NCI-H187 treated with DMSO at 0.1 percent for 48 hours (cell line): ENCODE measurements around the gene MAN2B2.

Source experiments
- DNase-seq: peaks from one replicate; lab custom pipeline; 2025; lab: John Stamatoyannopoulos, UW

Gene MAN2B2

GRCh38 chr4:6546681-6547447, 28.1 kb upstream of the MAN2B2 start:
- peak; percentile 33 for DNase-seq

- DNase-seq: no peak
These were observed 26.6 kb upstream of the MAN2B2 start for GRCh38 chr4:6548201-6548881.

DNA sequence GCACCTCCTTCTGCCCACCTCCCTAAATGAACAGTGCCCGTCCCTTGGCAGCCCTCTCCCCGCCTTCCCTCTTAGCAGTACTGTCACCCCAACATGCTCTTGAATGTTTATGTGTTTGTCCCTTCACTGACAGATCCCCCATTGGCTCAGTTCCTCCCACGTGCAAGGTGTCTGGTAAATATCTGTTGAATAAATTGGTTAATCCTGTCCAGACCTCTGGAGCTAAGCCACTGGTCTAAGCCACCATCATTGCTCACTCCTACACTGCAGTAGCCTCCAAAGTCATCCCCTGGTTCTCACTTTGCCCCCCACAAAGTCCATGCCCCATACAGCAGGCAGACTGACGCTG, 26.1 kb upstream of the MAN2B2 start:
- DNase-seq: no peak

GRCh38 chr4:6549445-6549844, 25.5 kb upstream of the MAN2B2 start:
- DNase-seq: no peak

DNA sequence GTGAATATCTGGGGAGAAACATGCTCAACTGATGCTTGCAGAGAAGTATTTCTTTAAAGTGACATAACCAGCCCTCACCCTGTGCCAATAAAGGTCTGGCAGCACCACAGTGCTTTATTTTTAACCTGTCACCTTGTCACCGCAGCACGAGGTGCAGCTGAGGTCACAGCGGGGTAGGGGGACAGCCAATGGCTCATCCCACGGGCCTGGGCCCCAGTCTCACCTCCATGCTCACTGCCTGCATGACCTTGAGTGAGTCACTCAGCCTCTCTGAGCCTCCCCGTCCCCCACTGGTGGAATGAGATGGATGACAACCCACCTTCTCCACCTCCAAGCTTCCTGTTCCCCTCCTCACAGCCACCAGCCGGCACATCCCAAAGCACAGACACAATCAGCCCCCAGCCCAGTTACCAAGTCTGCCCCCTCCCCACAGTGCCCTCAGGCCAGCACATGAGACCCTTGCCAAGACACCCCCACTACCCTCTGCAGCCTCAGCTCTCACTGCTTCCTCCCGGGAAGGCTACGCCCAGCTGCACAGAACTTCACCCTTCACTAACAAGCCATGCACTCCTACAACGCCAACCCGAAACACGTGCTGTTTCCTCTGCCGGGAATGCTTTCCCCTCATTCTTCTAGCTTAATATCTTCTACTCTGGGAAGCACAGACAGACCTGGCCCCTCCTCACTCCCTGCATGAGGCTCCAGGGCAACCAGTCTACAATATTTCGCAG, 24.9 kb upstream of the MAN2B2 start:
- no peak for DNase-seq

DNA sequence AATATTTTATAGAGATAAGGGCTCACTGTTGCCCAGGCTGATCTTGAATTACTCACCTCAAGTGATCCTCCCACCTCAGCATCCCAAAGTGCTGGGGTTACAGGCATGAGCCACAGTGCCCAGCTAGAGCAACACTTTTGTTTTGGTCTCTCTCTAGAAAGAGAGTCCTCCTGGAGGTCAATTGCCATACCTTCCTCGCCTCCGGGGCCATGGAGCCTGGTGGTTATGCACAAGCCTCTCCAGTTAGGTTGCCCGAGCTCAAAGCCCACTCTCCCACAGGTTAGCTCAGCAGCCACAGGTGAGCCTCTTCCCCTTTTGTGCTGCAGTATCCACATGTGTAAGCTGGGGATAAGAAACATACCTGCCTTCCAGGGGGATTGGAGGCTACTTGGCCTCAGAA, 24.2 kb upstream of the MAN2B2 start:
- no peak for DNase-seq

DNA sequence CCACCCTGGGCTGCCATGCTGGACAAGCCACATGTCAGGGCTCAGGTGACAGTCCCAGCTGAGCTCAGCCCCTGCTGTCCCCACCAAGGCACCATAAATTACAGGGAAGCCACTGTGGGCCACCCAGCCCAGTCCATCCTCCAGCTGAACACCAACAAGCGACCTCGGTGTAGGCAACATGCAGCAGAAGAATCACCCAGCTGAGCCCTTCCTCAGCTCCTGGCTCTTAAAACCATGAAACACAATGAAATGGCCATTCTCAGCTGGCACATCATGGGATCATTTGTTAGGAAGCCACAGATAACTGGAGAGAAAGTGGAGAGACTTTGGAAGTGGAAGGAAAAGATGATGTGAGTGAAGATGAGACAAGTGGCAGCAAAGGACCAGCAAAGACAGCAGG, 23.3 kb upstream of the MAN2B2 start:
- no peak for DNase-seq

- DNase-seq: no peak
These were observed 19.5 kb upstream of the MAN2B2 start for GRCh38 chr4:6555519-6555918.

DNA sequence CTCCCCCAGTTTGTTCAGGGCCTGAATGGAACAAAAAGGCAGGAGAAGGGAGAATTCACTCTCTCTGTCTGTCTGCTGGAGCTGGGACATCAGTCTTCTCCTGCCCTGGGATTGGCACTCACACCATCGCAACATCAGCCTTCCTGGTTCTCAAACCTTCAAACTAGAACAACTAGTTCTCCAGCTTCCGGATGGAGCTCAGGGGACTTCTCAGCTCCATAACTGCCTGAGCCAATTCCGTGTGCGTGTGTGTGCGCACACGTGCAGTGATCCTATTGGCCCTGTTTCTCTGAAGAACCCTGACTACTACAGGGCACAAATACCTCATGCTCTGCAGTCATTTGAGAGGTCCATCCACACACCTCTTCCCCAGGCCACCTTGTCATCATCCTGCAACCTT, 18.7 kb upstream of the MAN2B2 start:
- DNase-seq: no peak

DNA sequence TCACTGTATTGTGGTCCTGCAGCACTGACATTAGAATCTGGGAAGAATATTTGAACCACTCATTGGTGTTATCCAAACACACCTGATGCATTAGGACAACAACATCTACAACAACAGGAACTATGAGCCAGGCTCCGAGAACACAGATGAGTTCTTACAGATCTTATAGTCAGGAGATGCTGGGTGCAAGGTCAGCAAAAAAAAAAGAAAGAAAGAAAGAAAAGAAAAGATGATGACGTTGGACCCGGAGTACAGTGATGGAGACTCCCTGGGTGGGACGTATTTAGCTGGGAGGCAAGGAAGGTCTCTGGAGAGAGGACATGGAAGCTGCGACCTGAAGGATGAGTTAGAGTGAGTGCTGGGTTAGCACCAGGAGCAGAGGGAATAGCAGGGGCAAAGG, 17.8 kb upstream of the MAN2B2 start:
- no peak for DNase-seq

DNA sequence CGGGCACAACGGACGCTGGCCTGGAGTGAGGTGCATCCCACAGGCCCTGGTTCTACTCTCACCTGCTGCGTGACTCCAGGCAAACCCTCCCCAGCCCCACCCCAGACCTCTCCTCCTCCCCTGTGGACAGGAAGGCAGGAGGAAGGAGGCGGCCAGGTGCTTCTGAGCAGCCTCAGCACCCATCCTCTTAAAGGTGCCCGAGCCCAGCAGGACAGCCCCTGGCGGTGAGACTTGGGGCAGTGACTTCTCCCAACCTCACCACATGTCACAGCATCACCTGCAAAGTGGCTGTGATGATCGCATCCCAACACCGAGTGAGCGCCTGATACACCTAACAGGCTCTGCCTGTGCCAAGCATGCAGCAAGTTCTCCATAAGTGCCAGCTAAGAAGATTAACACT, 17.1 kb upstream of the MAN2B2 start:
- no peak for DNase-seq

DNA sequence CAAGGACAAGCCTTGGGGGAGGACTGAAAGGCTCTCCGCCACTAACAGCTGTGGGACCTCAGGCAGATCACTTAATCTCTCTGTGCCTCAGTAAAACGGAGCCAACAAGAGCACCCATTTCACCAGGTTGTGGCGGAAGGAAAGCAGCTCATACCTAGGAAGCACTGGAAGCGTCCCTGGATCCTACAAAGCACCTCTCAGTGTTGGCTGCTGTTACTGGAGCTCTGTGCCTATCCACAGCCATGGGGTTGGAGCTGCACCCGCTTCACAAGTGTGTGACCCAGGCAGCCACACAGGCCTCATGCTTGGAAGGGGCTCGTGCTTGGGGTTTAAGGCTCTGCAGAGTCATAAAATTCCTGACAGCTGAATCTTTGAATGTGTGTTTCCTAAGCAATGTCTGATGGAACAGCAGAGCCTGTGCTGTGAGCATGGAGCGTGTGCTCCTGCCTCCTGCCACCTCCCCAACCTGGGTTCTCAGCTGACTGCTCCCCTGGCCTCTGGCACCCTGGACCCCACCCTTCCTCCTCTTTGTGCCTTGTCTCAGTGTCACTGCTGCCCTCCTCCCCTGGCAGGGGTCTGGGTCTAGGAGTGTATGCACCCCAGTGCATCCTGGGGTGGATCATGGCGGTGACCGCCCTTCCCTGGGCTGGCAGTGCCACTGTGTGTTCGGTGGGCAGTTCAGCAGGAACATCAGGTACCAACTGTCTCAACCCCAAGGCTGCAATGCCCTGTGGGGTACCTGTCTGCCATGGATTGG, 14.4 kb upstream of the MAN2B2 start:
- no peak for DNase-seq

DNA sequence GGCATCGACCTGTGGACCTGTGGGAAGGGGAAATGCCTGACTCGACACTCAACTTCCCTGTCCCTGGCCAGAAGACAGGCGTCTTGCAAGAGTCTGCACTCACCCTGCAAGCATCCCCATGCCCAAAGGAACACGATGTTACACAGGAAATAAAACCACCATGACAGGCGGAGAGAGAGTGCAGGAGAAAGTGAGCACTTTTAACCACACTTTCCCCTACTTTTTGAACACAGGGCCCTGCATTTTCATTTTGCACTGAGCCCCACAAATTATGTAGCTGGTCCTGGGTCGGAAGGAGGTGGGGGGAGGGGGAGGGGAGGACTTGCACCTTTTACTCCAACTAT, 13.8 kb upstream of the MAN2B2 start:
- no peak for DNase-seq

GRCh38 chr4:6561706-6562371, 13.2 kb upstream of the MAN2B2 start:
- no peak for DNase-seq

DNA sequence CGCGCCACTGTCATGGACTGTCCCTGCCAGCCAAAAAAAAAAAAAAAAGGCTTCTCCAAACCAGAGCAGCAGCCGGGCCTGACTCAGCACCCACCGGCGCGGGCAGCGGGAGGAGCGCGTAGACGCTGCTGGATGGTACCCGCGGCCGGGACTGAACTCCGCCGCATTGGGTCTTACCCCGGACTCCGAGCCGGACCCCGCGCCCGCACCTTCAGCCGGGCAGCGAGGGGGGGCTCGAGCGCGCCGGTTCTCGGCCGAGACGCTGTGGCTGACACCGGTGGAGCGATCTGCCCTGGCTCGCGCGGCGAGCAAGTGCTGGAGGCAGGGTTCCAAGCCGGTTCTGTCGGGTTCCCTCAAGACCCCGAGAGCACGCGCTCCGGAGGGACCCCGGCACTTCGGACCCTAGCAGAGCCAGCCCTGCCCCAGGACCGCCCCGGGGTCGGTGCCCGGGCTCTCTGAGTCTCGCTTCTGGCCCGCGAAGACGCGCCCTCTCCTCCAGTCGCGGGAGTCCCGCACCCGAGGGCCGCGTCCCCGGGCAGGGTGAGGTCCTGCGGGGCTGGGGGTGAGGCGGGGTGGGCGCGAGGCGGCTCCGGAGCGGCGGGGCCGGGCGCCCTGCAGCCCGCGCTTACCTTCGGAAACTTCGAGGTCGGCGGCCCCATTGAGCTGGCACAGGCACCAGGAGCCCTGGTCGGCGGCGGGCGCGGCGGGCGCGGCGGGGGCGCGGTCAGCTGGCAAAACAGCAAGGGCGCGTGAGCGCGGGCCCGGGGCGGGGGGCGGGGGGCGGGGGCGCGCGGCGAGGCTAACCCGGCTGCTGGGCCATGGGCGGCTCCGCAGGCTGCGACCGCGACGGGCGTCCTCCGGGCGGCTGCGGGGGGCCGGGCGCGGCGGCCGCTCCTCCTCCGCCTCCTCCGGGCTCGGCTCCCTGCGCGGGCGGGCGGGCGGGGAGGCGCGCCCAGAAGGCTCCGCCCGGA, 11.8 kb upstream of the MAN2B2 start:
- no peak for DNase-seq

GRCh38 chr4:6563935-6564645, 10.9 kb upstream of the MAN2B2 start:
- DNase-seq: no peak

DNA sequence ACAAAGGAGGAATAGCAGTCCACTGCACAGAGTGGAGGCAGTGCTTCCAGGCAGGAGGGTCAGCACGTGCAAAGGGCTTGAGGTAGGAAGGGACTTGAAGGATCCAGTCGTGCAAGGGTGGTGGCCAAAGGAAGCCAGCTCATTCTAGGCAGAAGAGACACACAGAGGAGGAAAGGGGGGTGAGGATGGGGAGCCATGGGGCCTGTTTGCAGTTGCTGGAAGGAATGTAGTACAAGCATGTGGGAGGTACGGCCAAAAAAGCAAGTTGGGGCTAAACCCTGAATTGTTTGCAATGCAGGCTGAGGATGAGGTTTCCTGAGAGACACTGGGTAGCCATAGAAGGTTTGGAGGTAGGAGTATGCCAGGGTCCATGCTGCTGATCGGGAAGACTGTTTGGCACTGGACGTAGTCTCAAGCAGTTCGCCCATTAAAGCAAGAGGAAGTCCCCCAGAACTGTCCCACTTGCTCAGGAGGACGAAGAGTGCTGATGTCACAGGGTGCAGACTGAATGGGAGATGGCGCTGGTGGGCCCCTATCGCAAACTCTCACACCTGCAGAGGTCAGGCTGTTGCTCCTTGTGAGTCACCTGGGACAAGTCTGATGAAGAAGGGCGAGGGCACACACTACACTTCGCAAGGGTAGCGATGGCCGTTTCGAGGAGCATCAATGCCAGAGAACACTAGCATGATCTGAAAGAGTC, 9.1 kb upstream of the MAN2B2 start:
- no peak for DNase-seq

GRCh38 chr4:6566391-6567190, 8.4 kb upstream of the MAN2B2 start:
- no peak for DNase-seq

- no peak for DNase-seq
These were observed 7.8 kb upstream of the MAN2B2 start for GRCh38 chr4:6567218-6567617.
